Measurements from ENCODE around the gene AGL.

- TF ChIP-seq, protein P1, sequence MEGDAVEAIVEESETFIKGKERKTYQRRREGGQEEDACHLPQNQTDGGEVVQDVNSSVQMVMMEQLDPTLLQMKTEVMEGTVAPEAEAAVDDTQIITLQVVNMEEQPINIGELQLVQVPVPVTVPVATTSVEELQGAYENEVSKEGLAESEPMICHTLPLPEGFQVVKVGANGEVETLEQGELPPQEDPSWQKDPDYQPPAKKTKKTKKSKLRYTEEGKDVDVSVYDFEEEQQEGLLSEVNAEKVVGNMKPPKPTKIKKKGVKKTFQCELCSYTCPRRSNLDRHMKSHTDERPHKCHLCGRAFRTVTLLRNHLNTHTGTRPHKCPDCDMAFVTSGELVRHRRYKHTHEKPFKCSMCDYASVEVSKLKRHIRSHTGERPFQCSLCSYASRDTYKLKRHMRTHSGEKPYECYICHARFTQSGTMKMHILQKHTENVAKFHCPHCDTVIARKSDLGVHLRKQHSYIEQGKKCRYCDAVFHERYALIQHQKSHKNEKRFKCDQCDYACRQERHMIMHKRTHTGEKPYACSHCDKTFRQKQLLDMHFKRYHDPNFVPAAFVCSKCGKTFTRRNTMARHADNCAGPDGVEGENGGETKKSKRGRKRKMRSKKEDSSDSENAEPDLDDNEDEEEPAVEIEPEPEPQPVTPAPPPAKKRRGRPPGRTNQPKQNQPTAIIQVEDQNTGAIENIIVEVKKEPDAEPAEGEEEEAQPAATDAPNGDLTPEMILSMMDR (IDR thresholded peaks at IDR 0.05): no peak
- TF ChIP-seq POLR2AphosphoS5 (IDR thresholded peaks at IDR 0.05): no peak
Measured at GRCh38 chr1:99891997-99892396, 41.8 kb downstream of the AGL start.
